ENCODE measurements around the gene VASH1. TPM values are rescaled to one million over a fixed set of nuclear protein-coding genes. Genes with fewer than 3 reads are reported as not detected.
A peak's percentile ranks its signal among the peaks of the same experiment; 100 is the strongest.

Gene VASH1
- total and polyA plus RNA-seq, 2 of the 13 experiments (the other 11 are each of a cell fraction or from before 2014, with no cell fraction given), result 0.11 to 0.24 TPM

- TF ChIP-seq HNF4A (CRISPR knock-in tag; IDR thresholded peaks at IDR 0.05) (peak; percentile 68), ZFY (CRISPR knock-in tag; IDR thresholded peaks at IDR 0.05) (no peak), TFE3 (CRISPR knock-in tag; IDR thresholded peaks at IDR 0.05) (no peak), ETV5 (CRISPR knock-in tag; IDR thresholded peaks at IDR 0.05; ENCODE audit: borderline replicate concordance) (no peak), KDM2A (CRISPR knock-in tag; IDR thresholded peaks at IDR 0.05; ENCODE audit: borderline replicate concordance, low read depth) (no peak), ZFP36 (IDR thresholded peaks at IDR 0.05; ENCODE audit: borderline replicate concordance, low read depth, low read length, partially characterized antibody) (no peak), ATF7-NPFF (CRISPR knock-in tag; IDR thresholded peaks at IDR 0.05; ENCODE audit: low read depth) (no peak), ZC3H4 (CRISPR knock-in tag; IDR thresholded peaks at IDR 0.05; ENCODE audit: borderline replicate concordance) (no peak), NR1H2 (CRISPR knock-in tag; IDR thresholded peaks at IDR 0.05; ENCODE audit: borderline replicate concordance, low read depth) (no peak), DPF2 (CRISPR knock-in tag; IDR thresholded peaks at IDR 0.05; ENCODE audit: borderline replicate concordance, low read depth) (no peak), POGZ (CRISPR knock-in tag; IDR thresholded peaks at IDR 0.05) (0 out of 2 replicates have a peak, but pooled peaks have one; percentile 13), ZNF460 (CRISPR knock-in tag; IDR thresholded peaks at IDR 0.05; ENCODE audit: borderline replicate concordance) (no peak), ZNF136 (CRISPR knock-in tag; IDR thresholded peaks at IDR 0.05; ENCODE audit: low read depth) (no peak), ZNF687 (CRISPR knock-in tag; IDR thresholded peaks at IDR 0.05) (no peak), FOXK2 (IDR thresholded peaks at IDR 0.05) (peak; percentile 54; the same call in 1 of the 2 replicates), ZNF550 (CRISPR knock-in tag; IDR thresholded peaks at IDR 0.05; ENCODE audit: borderline replicate concordance) (no peak), ELF3 (CRISPR knock-in tag; IDR thresholded peaks at IDR 0.05) (no peak), TEF (CRISPR knock-in tag; IDR thresholded peaks at IDR 0.05) (no peak), AHR (CRISPR knock-in tag; IDR thresholded peaks at IDR 0.05) (no peak), ARID4A (CRISPR knock-in tag; IDR thresholded peaks at IDR 0.05; ENCODE audit: borderline replicate concordance) (peak; percentile 25; the same call in 1 of the 2 replicates), ZNF207 (IDR thresholded peaks at IDR 0.05; ENCODE audit: borderline replicate concordance) (no peak)
Measured at GRCh38 chr14:76810953-76811400, 49.7 kb downstream of the VASH1 start (continued).
